ENCODE data around the gene SPTLC3. TPM values are rescaled to one million over a fixed set of nuclear protein-coding genes. Genes with fewer than 3 reads are reported as not detected.

SPTLC3 gene
- total RNA-seq, 1 donor from 2014 or later = 1.2 TPM

GRCh38 chr20:13166011-13166410 lies 157.2 kb downstream of the SPTLC3 start:
- H3K4me3 ChIP-seq (ENCODE audit: low read depth, low read length) = no peak overlapping the region
- H3K27me3 ChIP-seq (ENCODE audit: control insufficient read depth, insufficient read depth, low read length) = no peaks in the 10 kb centered on the region
- DNase-seq (ENCODE audit: low read depth) = no peak
- TF ChIP-seq, protein P1, sequence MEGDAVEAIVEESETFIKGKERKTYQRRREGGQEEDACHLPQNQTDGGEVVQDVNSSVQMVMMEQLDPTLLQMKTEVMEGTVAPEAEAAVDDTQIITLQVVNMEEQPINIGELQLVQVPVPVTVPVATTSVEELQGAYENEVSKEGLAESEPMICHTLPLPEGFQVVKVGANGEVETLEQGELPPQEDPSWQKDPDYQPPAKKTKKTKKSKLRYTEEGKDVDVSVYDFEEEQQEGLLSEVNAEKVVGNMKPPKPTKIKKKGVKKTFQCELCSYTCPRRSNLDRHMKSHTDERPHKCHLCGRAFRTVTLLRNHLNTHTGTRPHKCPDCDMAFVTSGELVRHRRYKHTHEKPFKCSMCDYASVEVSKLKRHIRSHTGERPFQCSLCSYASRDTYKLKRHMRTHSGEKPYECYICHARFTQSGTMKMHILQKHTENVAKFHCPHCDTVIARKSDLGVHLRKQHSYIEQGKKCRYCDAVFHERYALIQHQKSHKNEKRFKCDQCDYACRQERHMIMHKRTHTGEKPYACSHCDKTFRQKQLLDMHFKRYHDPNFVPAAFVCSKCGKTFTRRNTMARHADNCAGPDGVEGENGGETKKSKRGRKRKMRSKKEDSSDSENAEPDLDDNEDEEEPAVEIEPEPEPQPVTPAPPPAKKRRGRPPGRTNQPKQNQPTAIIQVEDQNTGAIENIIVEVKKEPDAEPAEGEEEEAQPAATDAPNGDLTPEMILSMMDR (IDR thresholded peaks at IDR 0.05; ENCODE audit: insufficient read depth, low read length, poor library complexity, severe bottlenecking) = no peak
- H3K36me3 ChIP-seq (ENCODE audit: control insufficient read depth, insufficient read depth, low read length) = no peaks in the 10 kb centered on the region

DNA sequence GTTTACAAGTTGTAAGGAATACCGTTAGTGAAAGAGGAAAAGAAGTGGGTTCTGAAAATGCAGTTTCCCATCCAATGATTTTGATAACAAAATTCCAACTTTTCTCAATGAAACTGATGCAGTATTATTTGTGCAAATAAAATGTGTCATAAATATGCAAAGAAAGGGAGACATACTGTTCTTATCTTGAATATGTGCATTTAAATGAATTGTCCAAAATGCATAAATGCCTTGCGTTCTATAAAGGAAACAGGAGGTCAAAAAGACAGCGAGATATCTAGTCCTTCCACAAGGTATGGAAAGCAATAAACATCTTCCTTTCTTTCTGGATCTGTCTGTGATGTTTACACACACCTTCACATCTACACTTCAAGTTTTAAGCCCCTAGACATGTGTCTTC lies 157.7 kb downstream of the SPTLC3 start:
- DNase-seq (ENCODE audit: low read depth) = no peak
- TF ChIP-seq, protein P1 (IDR thresholded peaks at IDR 0.05; ENCODE audit: insufficient read depth, low read length, poor library complexity, severe bottlenecking) = no peak
- Histone ChIP-seq H3K27me3 (ENCODE audit: control insufficient read depth, insufficient read depth, low read length) (no peaks in the 10 kb centered on the region), H3K4me3 (ENCODE audit: low read depth, low read length) (no peak overlapping the region), H3K36me3 (ENCODE audit: control insufficient read depth, insufficient read depth, low read length) (no peaks in the 10 kb centered on the region)

DNA sequence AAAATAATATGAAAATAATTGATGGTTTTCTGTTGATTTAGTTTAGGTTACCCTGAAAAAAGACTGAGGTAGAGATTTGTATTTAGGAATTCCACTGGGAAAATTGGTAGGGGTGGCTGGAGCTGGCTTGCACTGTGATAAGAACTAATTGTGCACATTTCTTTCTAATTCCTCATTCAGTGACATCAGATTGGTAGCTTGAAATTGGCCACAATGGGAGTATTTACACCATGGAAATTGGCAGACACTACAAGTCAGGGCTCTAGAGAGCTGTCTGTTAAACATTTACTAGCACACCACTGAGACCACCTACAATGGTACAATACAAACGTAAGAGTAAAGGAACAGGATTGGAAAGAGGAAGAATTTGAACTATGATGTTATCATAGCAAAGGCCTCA lies 160.3 kb downstream of the SPTLC3 start:
- TF ChIP-seq, protein P1 (IDR thresholded peaks at IDR 0.05; ENCODE audit: insufficient read depth, low read length, poor library complexity, severe bottlenecking) = no peak
- no peaks in the 10 kb centered on the region for H3K36me3 ChIP-seq (ENCODE audit: control insufficient read depth, insufficient read depth, low read length)
- DNase-seq (ENCODE audit: low read depth) = no peak
- no peak overlapping the region for H3K4me3 ChIP-seq (ENCODE audit: low read depth, low read length)
- no peaks in the 10 kb centered on the region for H3K27me3 ChIP-seq (ENCODE audit: control insufficient read depth, insufficient read depth, low read length)

DNA sequence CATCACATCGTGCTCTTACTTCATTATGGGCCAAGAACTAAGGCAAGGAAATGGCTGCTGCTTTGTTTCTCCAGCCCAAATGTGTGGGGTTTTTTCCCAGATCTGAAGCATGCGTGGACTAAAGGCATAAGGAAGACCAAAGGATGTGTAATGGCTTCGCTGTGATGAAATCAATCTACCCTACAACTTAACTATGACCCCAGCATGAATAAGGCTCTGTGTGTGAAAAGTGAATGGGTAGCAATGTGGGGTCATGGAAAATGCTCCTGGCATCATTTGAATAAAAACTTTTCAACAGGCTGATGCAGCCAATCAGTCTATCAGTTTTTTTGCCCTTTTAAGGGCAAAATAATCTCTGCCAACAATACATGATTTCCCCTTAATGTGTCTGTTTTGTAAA lies 162.0 kb downstream of the SPTLC3 start:
- no peaks in the 10 kb centered on the region for H3K27me3 ChIP-seq (ENCODE audit: control insufficient read depth, insufficient read depth, low read length)
- no peak overlapping the region for H3K4me3 ChIP-seq (ENCODE audit: low read depth, low read length)
- H3K36me3 ChIP-seq (ENCODE audit: control insufficient read depth, insufficient read depth, low read length) = no peaks in the 10 kb centered on the region
- no peak for DNase-seq (ENCODE audit: low read depth)
- TF ChIP-seq, protein P1 (IDR thresholded peaks at IDR 0.05; ENCODE audit: insufficient read depth, low read length, poor library complexity, severe bottlenecking) = no peak

DNA sequence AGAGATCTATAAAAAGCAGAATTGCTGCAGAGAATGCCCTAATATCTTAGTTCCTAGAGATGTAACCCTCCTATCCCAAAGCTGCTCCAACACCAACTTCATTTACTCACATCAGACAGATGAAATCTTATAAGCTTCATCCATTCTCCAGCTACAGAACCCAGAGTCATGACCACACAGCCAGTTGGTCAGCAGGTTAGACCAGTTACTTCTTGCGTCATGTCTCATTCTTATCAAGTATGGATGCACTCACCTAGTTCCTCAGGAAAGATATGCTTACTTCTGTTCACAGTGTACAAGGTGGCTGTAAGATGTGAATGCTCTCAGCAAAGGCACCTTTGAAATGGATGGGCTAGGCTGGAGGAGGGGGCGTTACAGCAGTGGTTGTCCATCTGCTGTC lies 164.4 kb downstream of the SPTLC3 start:
- H3K27me3 ChIP-seq (ENCODE audit: control insufficient read depth, insufficient read depth, low read length) = no peaks in the 10 kb centered on the region
- TF ChIP-seq, protein P1 (IDR thresholded peaks at IDR 0.05; ENCODE audit: insufficient read depth, low read length, poor library complexity, severe bottlenecking) = no peak
- H3K36me3 ChIP-seq (ENCODE audit: control insufficient read depth, insufficient read depth, low read length) = no peaks in the 10 kb centered on the region
- H3K4me3 ChIP-seq (ENCODE audit: low read depth, low read length) = no peak overlapping the region
- DNase-seq (ENCODE audit: low read depth) = no peak

- TF ChIP-seq, protein P1 (IDR thresholded peaks at IDR 0.05; ENCODE audit: insufficient read depth, low read length, poor library complexity, severe bottlenecking) = no peak
- H3K36me3 ChIP-seq (ENCODE audit: control insufficient read depth, insufficient read depth, low read length) = no peaks in the 10 kb centered on the region
- no peak for DNase-seq (ENCODE audit: low read depth)
- no peak overlapping the region for H3K4me3 ChIP-seq (ENCODE audit: low read depth, low read length)
- H3K27me3 ChIP-seq (ENCODE audit: control insufficient read depth, insufficient read depth, low read length) = no peaks in the 10 kb centered on the region
Measured at GRCh38 chr20:13174402-13174801, 165.6 kb downstream of the SPTLC3 start.

Measured in kidney epithelial cell (primary cell).